ENCODE results near the gene ZNF23.

The ZNF23 gene

GRCh38 chr16:71425746-71426068 is 36.3 kb downstream of the ZNF23 start:
- no peak for DNase-seq

- no peak for DNase-seq
These were observed 37.4 kb downstream of the ZNF23 start for GRCh38 chr16:71424626-71425025.

- DNase-seq, result no peak
These were observed 38.2 kb downstream of the ZNF23 start for GRCh38 chr16:71423865-71424264.

GRCh38 chr16:71423016-71423415 is 39.0 kb downstream of the ZNF23 start:
- DNase-seq, result no peak

- DNase-seq, result peak; percentile 11
These were observed 40.1 kb downstream of the ZNF23 start for GRCh38 chr16:71421911-71422310.

- DNase-seq, result no peak
These were observed 48.0 kb downstream of the ZNF23 start for GRCh38 chr16:71414038-71414437.

- no peak for DNase-seq
These were observed 48.7 kb downstream of the ZNF23 start for GRCh38 chr16:71413341-71413740.

GRCh38 chr16:71412270-71413160 is 49.5 kb downstream of the ZNF23 start:
- peak; percentile 54 for DNase-seq

GRCh38 chr16:71410146-71410545 is 51.9 kb downstream of the ZNF23 start:
- no peak for DNase-seq

- DNase-seq, result no peak
These were observed 52.9 kb downstream of the ZNF23 start for GRCh38 chr16:71409011-71409775.

GRCh38 chr16:71408536-71408935 is 53.5 kb downstream of the ZNF23 start:
- no peak for DNase-seq

GRCh38 chr16:71407731-71408130 is 54.3 kb downstream of the ZNF23 start:
- no peak for DNase-seq

- DNase-seq, result no peak
These were observed 55.3 kb downstream of the ZNF23 start for GRCh38 chr16:71406724-71407123.

GRCh38 chr16:71406316-71406715 is 55.7 kb downstream of the ZNF23 start:
- no peak for DNase-seq

- no peak for DNase-seq
These were observed 57.7 kb downstream of the ZNF23 start for GRCh38 chr16:71404364-71404763.

- DNase-seq, result no peak
These were observed 59.4 kb downstream of the ZNF23 start for GRCh38 chr16:71402674-71403073.

- no peak for DNase-seq
These were observed 60.0 kb downstream of the ZNF23 start for GRCh38 chr16:71402007-71402406.

GRCh38 chr16:71399801-71400563 is 62.1 kb downstream of the ZNF23 start:
- DNase-seq, result no peak
